G401 (cell line): ENCODE data around the gene TMEM145. TPM values are rescaled to one million over a fixed set of nuclear protein-coding genes. Genes with fewer than 3 reads are reported as not detected.

Source experiments
- DNase-seq: peaks from one replicate; pipeline ENCODE4 v3.0.0-alpha.2; 2015; ENCODE audit warnings: low spot score
- in situ Hi-C: cut with HindIII; loops from 2 replicates; pipeline ENCODE4 v1.10.0; 2016; ENCODE audit warnings: low sequenced_read_pairs, mixed read lengths
- total RNA-seq: library from RNA; depleted of rRNA; stranded (reverse); fragments of >200 nt; shearing (Covaris generic); gene quantifications from 2 replicates; pipeline ENCODE4 v1.2.3, GENCODE V29; 2014

The TMEM145 gene
- total RNA-seq, 1 experiment from 2014 or later, result not detected

DNA sequence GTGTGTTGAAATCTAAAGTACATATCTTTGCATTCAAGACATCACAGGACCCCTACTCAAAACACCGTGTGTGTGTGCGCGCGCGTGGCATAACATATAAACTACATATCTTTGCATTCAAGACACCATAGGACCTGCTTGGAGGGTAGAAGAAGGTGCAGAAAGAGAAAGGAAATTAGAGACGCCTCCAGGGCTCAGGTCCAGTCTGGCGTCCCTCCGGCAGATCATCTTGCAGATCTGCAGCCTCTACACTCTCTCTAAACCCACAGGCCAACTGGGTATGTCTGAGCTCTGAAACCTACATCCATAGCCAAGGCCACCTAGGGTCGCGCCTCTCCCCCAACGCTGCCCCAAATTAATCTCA, 10.0 kb upstream of the TMEM145 start:
- DNase-seq, result peak; percentile 65
- in situ Hi-C loops, result no loop called here

DNA sequence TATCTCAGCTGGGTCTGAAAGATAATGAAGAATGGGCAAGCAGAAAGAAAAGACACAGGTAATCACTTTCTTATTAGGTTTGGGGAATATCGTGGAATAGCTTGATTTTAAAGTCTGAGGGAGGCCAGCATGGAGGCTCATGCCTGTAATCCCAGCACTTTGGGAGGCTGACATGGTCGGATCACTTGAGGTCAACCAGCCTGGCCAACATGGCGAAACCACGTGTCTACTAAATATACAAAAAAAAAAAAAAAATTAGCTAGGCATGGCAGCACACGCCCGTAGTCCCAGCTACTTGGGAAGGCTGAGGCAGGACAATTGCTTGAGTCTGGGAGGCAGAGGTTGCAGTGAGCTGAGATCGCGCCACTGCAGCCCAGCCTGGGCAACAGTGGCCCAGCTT, 9.2 kb upstream of the TMEM145 start:
- in situ Hi-C loops, result no loop called here
- DNase-seq, result no peak

DNA sequence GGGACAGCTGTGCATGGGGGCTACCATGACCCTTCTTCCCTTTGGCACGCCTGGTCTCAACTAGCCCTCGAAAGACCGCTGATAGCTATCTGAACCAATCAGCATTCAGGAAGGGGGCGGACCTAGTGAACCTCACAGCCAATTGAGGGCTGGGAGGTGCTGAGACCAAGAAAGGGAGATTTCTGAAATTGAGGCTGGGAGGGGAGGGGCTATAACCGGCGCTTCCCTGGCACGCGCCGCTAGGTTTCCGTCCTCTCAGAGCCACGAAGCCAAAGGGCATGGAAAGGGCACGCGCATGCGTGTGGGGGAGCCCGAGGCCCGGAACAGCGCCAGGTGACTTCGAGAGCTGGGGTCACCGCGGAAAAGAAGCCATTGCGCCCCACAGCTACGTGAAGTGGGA, 6.5 kb upstream of the TMEM145 start:
- no peak for DNase-seq
- in situ Hi-C loops, result no loop called here

DNA sequence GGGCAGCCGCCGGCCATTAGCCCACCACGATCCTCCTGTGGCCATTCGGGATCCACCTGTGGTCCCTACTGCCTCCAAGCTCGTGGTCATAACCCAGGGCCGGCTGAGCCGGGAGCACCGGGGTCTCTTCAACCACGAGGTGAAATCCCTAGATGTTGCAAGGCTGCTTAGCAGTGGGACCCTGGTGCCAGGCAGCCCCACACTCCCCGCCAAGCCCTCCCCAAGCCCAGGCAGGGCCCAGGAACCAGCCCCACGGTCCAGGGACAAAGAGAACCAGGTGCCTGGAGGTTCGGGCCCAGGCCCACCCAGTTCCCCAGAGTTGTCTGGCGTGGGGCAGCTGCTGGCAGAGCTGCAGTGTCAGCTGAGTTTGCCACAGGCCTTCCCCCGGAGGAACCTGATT, 3.4 kb upstream of the TMEM145 start:
- in situ Hi-C loops, result no loop called here
- DNase-seq, result no peak

DNA sequence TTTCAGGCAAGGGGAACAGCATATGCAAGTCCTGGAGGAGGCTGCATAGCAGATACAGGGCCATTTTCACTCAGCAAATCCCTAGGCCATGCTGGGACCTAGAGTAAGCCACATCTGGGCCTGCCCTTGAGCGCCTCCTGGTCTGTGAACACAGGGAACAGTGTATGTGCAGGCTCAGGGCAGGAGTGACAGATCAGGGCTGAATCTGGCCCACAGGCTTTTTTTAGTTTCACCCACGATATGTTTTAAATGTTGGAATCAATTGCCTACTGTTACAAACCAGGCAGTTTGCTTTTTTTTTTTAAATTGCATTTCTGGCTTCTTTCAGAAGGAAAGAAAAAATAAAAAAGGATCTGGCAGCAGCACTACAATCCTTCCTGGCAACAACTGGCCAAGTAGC, 1.5 kb upstream of the TMEM145 start:
- in situ Hi-C loops, result no loop called here
- DNase-seq, result no peak

DNA sequence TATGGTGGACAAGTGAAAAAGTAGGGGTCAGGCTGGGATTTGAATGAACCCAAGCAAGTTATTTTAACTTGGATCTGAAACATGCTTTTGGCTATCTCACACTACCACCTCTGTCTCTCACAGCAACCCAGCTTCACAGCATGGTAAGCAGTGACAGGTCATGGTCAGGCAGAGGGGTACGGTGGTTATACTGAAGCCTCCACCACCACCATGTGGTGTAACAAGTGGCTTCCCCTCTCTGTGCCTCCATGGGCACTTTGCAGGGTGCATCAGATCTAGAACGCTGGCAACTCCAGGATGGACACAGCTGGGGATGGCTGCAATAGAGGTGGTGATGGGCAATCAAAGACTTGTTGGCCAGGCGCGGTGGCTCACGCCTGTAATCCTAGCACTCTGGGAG, 739 bp upstream of the TMEM145 start:
- DNase-seq, result no peak
- in situ Hi-C loops, result no loop called here

DNA sequence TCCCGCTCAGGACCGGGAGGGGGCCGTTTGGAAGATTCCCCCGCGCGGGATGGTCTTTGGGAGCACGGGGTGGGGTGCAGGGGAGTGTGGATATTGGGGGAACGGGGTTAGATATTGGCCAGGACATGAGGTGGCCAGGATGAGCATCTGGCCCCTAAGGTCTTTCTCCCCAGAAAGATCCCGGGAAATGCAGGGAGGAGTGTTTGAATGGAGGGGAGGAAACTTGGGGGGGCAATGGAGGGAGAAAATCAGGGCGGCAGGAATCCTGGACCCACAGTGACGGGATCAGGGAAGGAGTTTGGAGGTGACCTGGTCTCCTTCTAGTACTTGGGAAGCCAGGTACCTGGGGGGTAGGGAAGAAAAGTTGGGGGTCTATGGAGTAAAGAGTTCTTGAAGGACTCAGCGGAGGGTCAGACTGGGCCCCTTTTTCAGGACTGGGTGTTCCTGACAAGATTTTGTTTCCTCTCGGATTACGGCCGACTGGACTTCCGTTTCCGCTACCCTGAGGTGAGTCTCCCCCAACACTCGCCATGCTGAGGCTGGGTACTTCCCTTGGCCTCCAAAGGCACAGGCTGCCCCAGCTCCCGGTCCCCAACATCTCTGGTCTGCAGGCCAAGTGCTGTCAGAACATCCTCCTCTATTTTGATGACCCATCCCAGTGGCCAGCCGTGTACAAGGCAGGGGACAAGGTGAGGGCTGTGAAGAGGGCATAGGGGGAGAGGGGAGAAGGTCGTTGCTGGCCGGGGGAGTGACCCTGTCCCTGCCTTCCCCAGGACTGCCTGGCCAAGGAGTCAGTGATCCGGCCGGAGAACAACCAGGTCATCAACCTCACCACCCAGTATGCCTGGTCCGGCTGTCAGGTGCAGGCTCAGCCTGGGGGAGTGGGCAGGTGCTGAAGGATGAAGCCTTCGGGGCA, 989 bp downstream of the TMEM145 start:
- peak; percentile 58 for DNase-seq

DNA sequence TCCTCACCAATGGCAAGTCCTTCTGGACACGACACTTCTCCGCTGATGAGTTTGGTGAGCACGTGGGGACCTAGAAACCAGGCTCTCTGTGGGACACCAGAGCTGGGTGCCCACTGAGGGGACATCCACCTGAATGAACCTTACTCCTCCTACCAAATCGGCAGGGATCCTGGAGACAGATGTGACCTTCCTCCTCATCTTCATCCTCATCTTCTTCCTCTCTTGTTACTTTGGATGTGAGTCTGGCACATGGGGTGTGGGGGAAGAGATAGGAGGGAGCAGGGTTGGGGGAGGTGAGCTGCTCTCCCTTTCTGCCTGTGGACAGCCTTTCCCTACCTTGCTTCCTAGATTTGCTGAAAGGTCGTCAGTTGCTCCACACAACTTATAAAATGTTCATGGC, 1.9 kb downstream of the TMEM145 start:
- in situ Hi-C loops, result no loop called here
- no peak for DNase-seq

More for the DNA sequence above, 989 bp downstream of the TMEM145 start:
- in situ Hi-C loops, result no loop called here

DNA sequence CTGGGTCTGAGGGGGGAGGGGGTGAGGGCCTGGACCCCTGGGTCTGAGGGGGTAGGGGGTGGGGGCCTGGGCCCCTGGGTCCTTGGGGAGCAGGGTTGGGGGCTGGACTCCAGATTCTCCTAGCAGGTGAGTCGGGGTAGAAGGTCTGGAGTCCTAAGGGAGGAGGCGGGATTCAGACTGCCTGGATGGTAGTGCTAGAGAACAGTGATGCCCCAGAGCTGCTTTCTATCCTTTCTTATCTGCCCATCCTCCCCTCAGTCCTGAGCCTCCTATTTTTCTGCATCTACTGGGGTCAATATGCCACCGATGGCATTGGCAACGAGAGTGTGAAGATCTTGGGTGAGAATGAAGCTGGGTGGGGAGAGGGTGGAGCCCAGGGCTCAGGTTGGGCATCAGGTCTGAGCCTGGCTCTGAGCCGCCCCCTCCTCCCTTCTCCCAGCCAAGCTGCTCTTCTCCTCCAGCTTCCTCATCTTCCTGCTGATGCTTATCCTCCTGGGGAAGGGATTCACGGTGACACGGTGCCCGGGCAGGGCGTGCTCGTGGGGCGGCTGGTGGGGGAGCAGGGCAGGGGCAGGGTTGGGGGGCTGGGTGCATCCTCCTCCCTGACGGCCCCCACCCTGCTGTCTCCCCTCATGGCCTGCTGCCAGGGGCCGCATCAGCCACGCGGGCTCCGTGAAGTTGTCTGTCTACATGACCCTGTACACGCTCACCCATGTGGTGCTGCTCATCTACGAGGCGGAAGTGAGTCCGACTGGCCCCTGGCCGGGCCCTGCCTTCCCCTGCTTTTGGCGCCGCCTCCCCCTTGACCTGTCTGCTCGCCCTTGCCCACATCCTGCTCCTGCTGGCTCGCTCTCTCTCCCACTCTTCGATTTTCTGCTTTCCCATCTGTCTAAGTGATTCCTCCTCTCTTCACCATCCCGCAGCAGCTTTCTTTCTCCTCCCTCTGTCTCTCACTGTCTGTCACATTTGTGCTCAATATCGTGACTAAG, 3.4 kb downstream of the TMEM145 start:
- DNase-seq, result no peak
- in situ Hi-C loops, result no loop called here

DNA sequence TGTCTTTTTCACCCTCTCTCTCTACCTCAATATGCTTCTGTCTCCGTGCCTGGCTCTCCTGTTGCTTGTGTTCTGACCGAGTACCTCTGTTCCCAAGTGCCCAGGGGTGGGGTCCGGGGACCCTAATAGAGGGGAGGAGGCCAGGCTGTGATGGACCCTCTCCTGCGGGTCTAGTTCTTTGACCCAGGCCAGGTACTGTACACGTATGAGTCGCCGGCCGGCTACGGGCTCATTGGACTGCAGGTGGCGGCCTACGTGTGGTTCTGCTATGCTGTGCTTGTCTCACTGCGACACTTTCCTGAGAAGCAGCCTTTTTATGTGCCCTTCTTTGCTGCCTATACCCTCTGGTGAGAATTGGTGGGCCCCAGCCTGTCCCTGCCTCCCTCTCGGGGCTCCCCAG, 4.4 kb downstream of the TMEM145 start:
- in situ Hi-C loops, result no loop called here
- DNase-seq, result no peak

DNA sequence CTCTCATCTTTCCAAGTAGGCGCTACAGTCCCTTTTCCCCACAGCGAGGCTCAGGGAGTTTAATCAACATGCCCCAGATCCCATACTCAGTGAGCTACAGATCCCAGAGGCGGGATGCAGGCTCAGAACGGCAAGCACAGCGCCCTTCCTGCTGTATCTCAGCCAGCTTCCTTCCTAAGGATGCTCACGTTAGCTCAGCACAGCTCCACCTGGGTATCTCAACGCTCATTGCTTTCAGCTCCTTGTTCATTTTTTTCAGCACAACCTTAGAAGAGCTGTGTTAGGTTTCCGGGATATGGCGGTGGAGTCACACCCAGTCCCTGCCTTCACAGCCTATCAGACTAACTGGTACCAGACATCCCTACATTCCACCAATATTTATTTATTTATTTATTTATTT, 9.2 kb downstream of the TMEM145 start:
- DNase-seq, result no peak
- in situ Hi-C loops, result no loop called here

DNA sequence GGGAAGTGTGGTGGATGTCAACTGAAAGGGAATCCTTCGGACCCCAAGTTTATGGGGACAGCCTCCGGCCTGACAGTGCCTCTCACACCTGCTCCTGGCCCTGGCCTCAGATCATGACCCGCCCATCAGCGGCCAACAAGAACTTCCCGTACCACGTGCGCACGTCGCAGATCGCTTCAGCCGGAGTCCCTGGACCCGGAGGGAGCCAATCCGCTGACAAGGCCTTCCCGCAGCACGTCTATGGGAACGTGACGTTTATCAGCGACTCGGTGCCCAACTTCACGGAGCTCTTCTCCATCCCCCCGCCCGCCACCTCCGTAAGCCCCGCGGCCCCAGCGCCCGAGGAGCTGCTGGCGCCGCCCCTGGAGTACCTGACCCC, 10.4 kb downstream of the TMEM145 start:
- DNase-seq, result no peak
- in situ Hi-C loops, result no loop called here

DNA sequence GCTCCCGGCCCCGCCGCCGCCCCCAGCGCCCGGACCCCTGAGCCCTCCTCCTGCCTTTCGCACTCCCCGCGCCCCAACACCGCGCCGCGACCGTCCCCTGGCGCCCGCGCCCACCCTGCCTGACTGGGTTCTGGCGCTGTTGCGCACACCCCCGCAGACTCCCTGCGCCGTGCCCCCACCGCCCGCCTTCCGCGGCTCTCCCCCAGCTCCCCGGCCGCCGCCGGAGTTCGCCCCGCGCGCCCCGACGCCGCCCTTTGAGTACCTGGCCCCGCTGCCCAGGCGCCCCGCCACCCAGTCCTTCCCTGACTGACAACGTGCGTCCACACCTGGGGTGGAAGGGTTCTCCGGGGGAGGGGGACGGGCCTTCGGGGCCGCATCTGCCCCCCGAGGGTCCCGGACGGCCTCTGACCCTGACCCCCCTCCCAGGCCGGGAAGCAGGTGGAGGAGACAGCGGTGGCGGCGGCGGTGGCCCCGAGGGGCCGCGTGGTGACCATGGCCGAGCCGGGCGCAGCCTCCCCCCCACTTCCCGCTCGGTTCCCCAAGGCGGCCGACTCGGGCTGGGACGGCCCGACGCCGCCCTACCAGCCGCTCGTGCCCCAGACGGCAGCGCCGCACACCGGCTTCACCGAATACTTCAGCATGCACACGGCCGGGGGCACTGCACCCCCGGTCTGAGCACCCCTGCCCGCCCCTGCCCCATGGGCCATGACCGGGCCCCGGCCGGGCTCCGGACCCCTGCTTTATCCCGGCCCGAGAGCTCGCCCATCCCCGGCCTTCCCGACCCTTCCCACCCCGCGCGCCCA, 10.9 kb downstream of the TMEM145 start:
- in situ Hi-C loops, result no loop called here
- no peak for DNase-seq

DNA sequence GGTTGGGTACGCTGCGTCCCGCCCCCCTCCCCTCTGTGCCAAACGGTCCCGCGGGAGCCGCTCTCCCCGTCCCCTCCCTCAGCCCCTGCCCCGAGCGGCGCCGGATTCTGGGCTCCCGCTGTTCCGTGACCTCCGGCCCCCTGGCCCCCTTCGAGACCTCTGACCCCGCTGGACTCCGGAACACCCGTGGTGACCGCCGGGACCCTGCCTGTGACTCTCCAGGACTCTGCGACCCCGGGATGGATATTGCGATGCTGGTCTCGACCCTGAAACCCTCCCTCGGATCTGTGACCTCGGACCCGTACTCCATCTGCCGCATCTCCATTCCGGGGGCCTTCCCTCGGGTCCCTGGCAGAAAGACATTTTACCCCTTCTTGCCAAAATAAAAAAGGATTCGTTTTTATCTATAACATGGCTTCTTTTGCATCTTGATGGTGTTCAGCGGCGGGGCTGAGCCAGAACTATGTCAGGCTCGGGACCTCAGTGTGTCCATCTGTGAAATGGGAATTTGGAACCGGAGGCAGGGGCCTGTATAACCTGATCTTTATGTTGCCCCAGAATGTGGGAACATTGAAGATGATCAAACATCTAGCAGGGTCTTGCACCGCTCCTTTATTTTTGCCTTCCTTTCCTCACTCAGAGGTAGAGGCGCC, 11.7 kb downstream of the TMEM145 start:
- DNase-seq, result no peak
- in situ Hi-C loops, result no loop called here

DNA sequence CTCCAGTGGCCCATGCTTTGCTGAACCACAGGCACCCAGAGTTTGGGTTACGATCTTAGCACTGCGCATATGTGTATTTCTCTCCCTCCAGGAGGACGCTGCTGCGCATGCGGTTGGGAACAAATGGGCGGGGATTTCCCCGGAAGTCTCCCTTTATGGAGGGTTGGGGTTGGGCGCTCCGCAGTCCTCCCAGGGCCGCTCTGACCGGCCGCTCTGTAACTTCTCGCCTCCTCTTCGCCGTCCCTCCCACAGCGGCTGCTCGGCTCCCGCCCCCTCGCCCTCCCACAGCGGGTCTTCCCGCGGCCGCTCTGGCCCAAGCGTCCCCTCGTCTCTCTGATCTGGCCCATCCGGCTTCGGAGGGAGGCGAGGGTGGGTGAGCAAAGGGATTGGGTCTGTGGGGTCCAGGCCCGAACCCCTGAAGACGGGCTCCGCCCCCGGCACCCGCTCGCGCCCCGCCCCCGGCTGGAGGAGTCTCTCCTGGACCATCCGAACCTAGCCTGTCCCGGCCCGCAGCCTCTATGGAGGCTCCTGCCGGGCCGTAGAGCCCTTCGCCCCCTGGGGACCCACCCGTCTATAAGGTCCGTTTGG, 12.3 kb downstream of the TMEM145 start, which contains the start of gene MEGF8:
TSS of gene MEGF8 (plus strand) at position 328 of the 588 bp plus-strand sequence. CDS start 609 bp downstream, outside the sequence.
- DNase-seq, result peak; percentile 99
- in situ Hi-C loops, result no loop called here

DNA sequence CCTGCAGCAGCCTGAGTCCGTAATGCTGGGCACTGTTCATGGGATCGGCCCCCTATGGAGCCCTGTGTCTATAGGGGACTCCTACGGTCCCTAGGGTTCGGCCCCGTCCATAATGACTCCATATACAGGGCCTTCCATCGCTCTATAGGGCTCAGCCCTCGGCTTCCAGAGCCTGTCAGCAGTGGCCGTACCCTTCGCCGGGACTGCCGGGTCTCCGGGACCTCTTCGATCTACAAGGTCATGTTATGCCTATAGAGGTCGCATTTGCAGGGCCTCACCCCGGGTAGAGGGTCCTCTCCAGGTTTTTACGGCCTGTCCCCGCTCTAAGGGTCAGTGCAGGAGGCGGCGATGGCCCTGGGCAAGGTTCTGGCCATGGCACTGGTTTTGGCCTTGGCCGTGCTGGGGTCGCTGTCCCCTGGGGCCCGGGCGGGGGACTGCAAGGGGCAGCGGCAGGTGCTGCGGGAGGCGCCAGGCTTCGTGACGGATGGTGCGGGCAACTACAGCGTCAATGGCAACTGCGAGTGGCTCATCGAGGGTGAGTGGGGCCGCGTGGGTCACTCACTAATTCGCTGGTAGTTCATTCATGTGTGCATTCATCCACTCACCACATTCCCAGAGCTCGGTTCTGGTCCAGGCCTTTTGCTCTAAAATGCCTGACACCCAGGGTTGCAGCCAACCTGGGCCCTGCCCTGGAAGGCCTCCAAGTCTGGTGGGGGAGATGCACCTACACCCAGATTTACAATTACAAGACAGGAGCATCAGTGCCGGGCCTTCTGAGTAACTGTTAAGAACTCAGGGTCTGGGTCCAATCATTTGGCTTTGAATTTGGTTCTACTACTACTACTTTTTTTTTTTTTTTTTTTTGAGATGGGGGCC, 13.0 kb downstream of the TMEM145 start:
- no peak for DNase-seq
- in situ Hi-C loops, result no loop called here

DNA sequence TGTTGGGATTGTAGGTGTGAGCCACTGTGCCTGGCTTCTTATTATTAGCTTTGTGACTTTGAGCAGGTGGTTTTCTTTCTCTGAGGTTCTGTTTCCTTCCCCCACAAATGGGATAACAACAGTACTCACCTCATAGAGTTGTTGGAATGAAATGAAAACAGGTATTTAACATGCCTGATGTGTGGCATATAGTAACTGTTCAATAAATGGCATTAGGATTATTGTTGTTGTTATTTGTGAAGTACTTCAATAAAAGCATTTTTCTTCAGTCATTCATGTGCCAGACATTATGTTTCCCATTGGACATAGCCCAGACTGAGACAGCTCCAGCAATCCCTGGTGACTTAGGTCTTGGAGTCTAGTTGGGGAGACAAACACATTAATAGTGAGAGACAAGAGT, 13.9 kb downstream of the TMEM145 start:
- DNase-seq, result no peak
- in situ Hi-C loops, result no loop called here

DNA sequence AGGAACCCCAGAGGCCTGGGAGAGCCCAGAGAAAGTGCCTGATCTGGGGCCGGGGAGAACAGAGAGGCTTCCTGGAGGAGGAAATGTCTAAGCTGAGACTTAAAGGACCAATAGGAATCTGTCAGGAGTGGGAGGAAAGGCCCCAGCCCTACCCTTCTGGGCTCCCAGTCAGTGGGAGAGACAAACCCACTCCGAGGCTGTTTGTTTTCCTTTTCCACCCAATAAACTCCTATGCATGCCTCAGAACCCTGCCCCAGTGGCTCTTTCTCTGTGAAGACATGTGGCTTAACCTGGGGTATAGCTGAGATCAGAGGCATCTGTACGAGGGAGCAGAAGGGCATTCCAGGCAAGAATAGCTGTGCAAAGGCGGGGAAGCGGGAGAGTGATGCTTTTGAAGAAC, 14.3 kb downstream of the TMEM145 start:
- DNase-seq, result no peak
- in situ Hi-C loops, result no loop called here
